ENCODE measurements around the gene RUFY3.
"Not testable (repeated sequence)": the region's sequence is repeated elsewhere in the genome, so short reads cannot be mapped to it uniquely, and the experiment has no call there.

GRCh38 chr4:70735915-70736314 is 14.2 kb downstream of the RUFY3 start:
- TF ChIP-seq CTCF (conservative IDR thresholded peaks at IDR 0.05): peak; percentile 66
- TF ChIP-seq ZFX (IDR thresholded peaks at IDR 0.05): not testable (repeated sequence)
